ENCODE results near the gene SLC44A5.

- no peak for TF ChIP-seq CTCF (conservative IDR thresholded peaks at IDR 0.05 in 1 of 2, IDR thresholded peaks at IDR 0.05 in 1 of 2; ENCODE audit: extremely low read depth in 1 of 2, insufficient read depth in 1 of 2, low read depth in 1 of 2, low read length in 2 of 2)
- no peak for TF ChIP-seq EZH2 (IDR thresholded peaks at IDR 0.05; ENCODE audit: borderline replicate concordance, low read length)
Observed at GRCh38 chr1:75539230-75540116, 71.4 kb downstream of the SLC44A5 start.

Measured in mammary epithelial cell (primary cell).